SK-N-SH treated with all-trans-retinoic acid at 6 μM for 48 hours (cell line): ENCODE measurements around the gene DNASE1.

Source experiments
- ATAC-seq: fragments of 200-7000 bp; cut with Tn5 transposase; 3 replicates; pipeline ENCODE4 v1.9.1; 2020; ENCODE audit warnings: mild to moderate bottlenecking, moderate library complexity
- ARNTL ChIP-seq: fragments of 450-650 bp; formaldehyde crosslinking; IDR thresholded peaks from 2 replicates; pipeline ENCODE4 v1.5.0; 2020; ENCODE audit warnings: low read depth, mild to moderate bottlenecking, moderate library complexity, borderline replicate concordance
- BACH2 ChIP-seq: fragments of 250-450 bp; sonication (Bioruptor Pico); IDR thresholded peaks from 2 replicates; pipeline ENCODE4 v1.9.0; 2021; ENCODE audit warnings: mild to moderate bottlenecking, borderline replicate concordance
- CREB5 ChIP-seq: fragments of 250-450 bp; sonication (Bioruptor Pico); IDR thresholded peaks from 2 replicates; pipeline ENCODE4 v1.5.1; 2020; ENCODE audit warnings: low read depth, mild to moderate bottlenecking, moderate library complexity
- CSDC2 ChIP-seq: fragments of 250-450 bp; sonication (Bioruptor Pico); IDR thresholded peaks from 2 replicates; pipeline ENCODE4 v1.5.0; 2020; ENCODE audit warnings: mild to moderate bottlenecking, moderate library complexity
- CSRNP3 ChIP-seq: fragments of 250-450 bp; sonication (Bioruptor Pico); IDR thresholded peaks from 2 replicates; pipeline ENCODE4 v1.5.1; 2021; ENCODE audit warnings: mild to moderate bottlenecking, moderate library complexity
- ESRRG ChIP-seq: fragments of 250-450 bp; sonication (Bioruptor Pico); IDR thresholded peaks from 2 replicates; pipeline ENCODE4 v1.6.1; 2021; ENCODE audit warnings: mild to moderate bottlenecking
- GLIS3 ChIP-seq: fragments of 250-450 bp; sonication (Bioruptor Pico); IDR thresholded peaks from 2 replicates; pipeline ENCODE4 v1.5.0; 2020; ENCODE audit warnings: mild to moderate bottlenecking, moderate library complexity
- ISL1 ChIP-seq: fragments of 250-450 bp; sonication (Bioruptor Pico); IDR thresholded peaks from 2 replicates; pipeline ENCODE4 v2.1.2; 2022; ENCODE audit warnings: mild to moderate bottlenecking, moderate library complexity
- OSR1 ChIP-seq: fragments of 250-450 bp; sonication (Bioruptor Pico); IDR thresholded peaks from 2 replicates; pipeline ENCODE4 v1.8.0; 2022; ENCODE audit warnings: moderate library complexity, mild to moderate bottlenecking, inconsistent platforms
- POU6F1 ChIP-seq: fragments of 250-450 bp; sonication (Bioruptor Pico); IDR thresholded peaks from 2 replicates; pipeline ENCODE4 v1.8.0; 2021; ENCODE audit warnings: low read depth, mild to moderate bottlenecking, moderate library complexity, borderline replicate concordance
- PPARA ChIP-seq: fragments of 250-450 bp; sonication (Bioruptor Pico); IDR thresholded peaks from 2 replicates; pipeline ENCODE4 v1.5.0; 2020; ENCODE audit warnings: mild to moderate bottlenecking, borderline replicate concordance
- RARB ChIP-seq: fragments of 250-450 bp; sonication (Bioruptor Pico); IDR thresholded peaks from 2 replicates; pipeline ENCODE4 v1.8.0; 2021; ENCODE audit warnings: mild to moderate bottlenecking, moderate library complexity
- SNAI2 ChIP-seq: fragments of 250-450 bp; sonication (Bioruptor Pico); IDR thresholded peaks from 2 replicates; pipeline ENCODE4 v1.5.0; 2020; ENCODE audit warnings: mild to moderate bottlenecking, moderate library complexity
- TOX ChIP-seq: fragments of 250-450 bp; sonication (Bioruptor Pico); IDR thresholded peaks from 2 replicates; pipeline ENCODE4 v1.8.0; 2021; ENCODE audit warnings: mild to moderate bottlenecking, moderate library complexity, borderline replicate concordance
- ZC3H10 ChIP-seq: fragments of 250-450 bp; sonication (Bioruptor Pico); IDR thresholded peaks from 2 replicates; pipeline ENCODE4 v1.5.1; 2021; ENCODE audit warnings: mild to moderate bottlenecking, moderate library complexity
- ZFP3 ChIP-seq: fragments of 250-450 bp; sonication (Bioruptor Pico); IDR thresholded peaks from 2 replicates; pipeline ENCODE4 v1.5.0; 2020; ENCODE audit warnings: mild to moderate bottlenecking, moderate library complexity
- ZFP30 ChIP-seq: fragments of 450-650 bp; formaldehyde crosslinking; IDR thresholded peaks from 2 replicates; pipeline ENCODE4 v1.5.0; 2022; ENCODE audit warnings: mild to moderate bottlenecking, moderate library complexity
- ZNF565 ChIP-seq: fragments of 450-650 bp; formaldehyde crosslinking; conservative IDR thresholded peaks from 2 replicates; pipeline ENCODE4 v1.5.0; 2020; ENCODE audit warnings: low read depth, mild to moderate bottlenecking, moderate library complexity
- ZNF70 ChIP-seq: fragments of 450-650 bp; formaldehyde crosslinking; IDR thresholded peaks from 2 replicates; pipeline ENCODE4 v1.5.0; 2020; ENCODE audit warnings: mild to moderate bottlenecking, moderate library complexity
- ZNF8 ChIP-seq: fragments of 450-650 bp; formaldehyde crosslinking; IDR thresholded peaks from 2 replicates; pipeline ENCODE4 v1.5.0; 2020; ENCODE audit warnings: mild to moderate bottlenecking, moderate library complexity
- TF ChIP-seq, protein P1 (sequence below): fragments of 250-450 bp; sonication (Bioruptor Pico); IDR thresholded peaks from 2 replicates; pipeline ENCODE4 v1.8.0; 2020; ENCODE audit warnings: mild to moderate bottlenecking, moderate library complexity, borderline replicate concordance

DNASE1 gene

DNA sequence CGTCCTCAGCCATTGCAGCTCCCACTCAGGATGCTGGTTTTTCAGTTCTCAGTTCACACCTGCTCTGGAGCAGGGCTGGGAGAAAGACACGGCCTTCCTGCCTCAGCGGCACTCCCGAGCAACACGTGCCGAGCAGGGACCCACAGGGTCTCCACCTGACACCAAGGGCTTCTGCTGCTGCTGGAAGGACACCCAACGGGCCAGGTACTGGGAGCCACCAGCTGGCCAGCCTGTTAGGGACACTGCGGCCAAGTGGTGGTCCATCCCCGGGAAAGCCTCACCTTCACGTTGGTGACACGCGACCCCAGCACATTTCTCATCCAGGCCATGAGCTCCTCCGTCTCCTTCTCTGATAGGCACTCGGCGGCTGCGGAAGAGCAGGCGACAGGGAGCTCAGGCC is 8.1 kb downstream of the DNASE1 start:
- TF ChIP-seq TOX (CRISPR knock-in tag), result no peak
- TF ChIP-seq ZNF565 (CRISPR knock-in tag), result no peak
- TF ChIP-seq ZC3H10, result no peak
- TF ChIP-seq, protein P1, sequence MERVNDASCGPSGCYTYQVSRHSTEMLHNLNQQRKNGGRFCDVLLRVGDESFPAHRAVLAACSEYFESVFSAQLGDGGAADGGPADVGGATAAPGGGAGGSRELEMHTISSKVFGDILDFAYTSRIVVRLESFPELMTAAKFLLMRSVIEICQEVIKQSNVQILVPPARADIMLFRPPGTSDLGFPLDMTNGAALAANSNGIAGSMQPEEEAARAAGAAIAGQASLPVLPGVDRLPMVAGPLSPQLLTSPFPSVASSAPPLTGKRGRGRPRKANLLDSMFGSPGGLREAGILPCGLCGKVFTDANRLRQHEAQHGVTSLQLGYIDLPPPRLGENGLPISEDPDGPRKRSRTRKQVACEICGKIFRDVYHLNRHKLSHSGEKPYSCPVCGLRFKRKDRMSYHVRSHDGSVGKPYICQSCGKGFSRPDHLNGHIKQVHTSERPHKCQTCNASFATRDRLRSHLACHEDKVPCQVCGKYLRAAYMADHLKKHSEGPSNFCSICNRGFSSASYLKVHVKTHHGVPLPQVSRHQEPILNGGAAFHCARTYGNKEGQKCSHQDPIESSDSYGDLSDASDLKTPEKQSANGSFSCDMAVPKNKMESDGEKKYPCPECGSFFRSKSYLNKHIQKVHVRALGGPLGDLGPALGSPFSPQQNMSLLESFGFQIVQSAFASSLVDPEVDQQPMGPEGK, result no peak
- no peak for TF ChIP-seq OSR1
- no peak for TF ChIP-seq PPARA (CRISPR knock-in tag)
- no peak for TF ChIP-seq ZNF8 (CRISPR knock-in tag)
- no peak for TF ChIP-seq GLIS3 (CRISPR knock-in tag)
- no peak for TF ChIP-seq ESRRG (CRISPR knock-in tag)
- no peak for ATAC-seq

GRCh38 chr16:3664187-3664896 is 9.9 kb downstream of the DNASE1 start:
- TF ChIP-seq SNAI2 (CRISPR knock-in tag), result no peak
- no peak for TF ChIP-seq PPARA (CRISPR knock-in tag)
- TF ChIP-seq RARB (CRISPR knock-in tag), result no peak
- no peak for TF ChIP-seq GLIS3 (CRISPR knock-in tag)
- no peak for TF ChIP-seq ZNF565 (CRISPR knock-in tag)
- TF ChIP-seq, protein P1, result no peak
- no peak for TF ChIP-seq BACH2 (CRISPR knock-in tag)
- TF ChIP-seq POU6F1, result no peak
- ATAC-seq, result no peak

- TF ChIP-seq CSRNP3 (CRISPR knock-in tag), result no peak
- no peak for TF ChIP-seq TOX (CRISPR knock-in tag)
- no peak for TF ChIP-seq CREB5 (CRISPR knock-in tag)
- no peak for TF ChIP-seq ISL1
- no peak for TF ChIP-seq POU6F1
- TF ChIP-seq OSR1, result no peak
- TF ChIP-seq PPARA (CRISPR knock-in tag), result no peak
- TF ChIP-seq ZC3H10, result no peak
- TF ChIP-seq BACH2 (CRISPR knock-in tag), result no peak
- TF ChIP-seq ESRRG (CRISPR knock-in tag), result no peak
- TF ChIP-seq SNAI2 (CRISPR knock-in tag), result no peak
- TF ChIP-seq ZFP3 (CRISPR knock-in tag), result no peak
- no peak for TF ChIP-seq GLIS3 (CRISPR knock-in tag)
- no peak for TF ChIP-seq ZNF565 (CRISPR knock-in tag)
- TF ChIP-seq RARB (CRISPR knock-in tag), result no peak
- no peak for TF ChIP-seq ARNTL (CRISPR knock-in tag)
- no peak for TF ChIP-seq CSDC2 (CRISPR knock-in tag)
- no peak for TF ChIP-seq ZNF70 (CRISPR knock-in tag)
- no peak for TF ChIP-seq ZFP30 (CRISPR knock-in tag)
- no peak for ATAC-seq
Observed at GRCh38 chr16:3665508-3665907, 11.0 kb downstream of the DNASE1 start.
